BLaER1 treated with 17β-estradiol and CSF1 and Interleukin-3, amounts not matched to agents 10 nM and 100 nM (cell line): ENCODE data around the gene ZBTB33.

Source experiments
- H3K27ac ChIP-seq, 11 experiments: shearing (Covaris generic); formaldehyde crosslinking; 2 replicates each; pipeline ENCODE4 v1.8.1; 2022
- H3K27me3 ChIP-seq, 11 experiments: shearing (Covaris generic); formaldehyde crosslinking; 2 replicates each; pipeline ENCODE4 v1.8.1; 2022
- H3K36me3 ChIP-seq, 11 experiments: shearing (Covaris generic); formaldehyde crosslinking; 2 replicates each; pipeline ENCODE4 v1.8.1; 2022
- H3K4me1 ChIP-seq, 10 experiments: shearing (Covaris generic); formaldehyde crosslinking; 2 replicates each; pipeline ENCODE4 v1.8.1; 2022
- H3K4me2 ChIP-seq, 11 experiments: shearing (Covaris generic); formaldehyde crosslinking; 2 replicates each; pipeline ENCODE4 v1.8.1; 2022
- H3K4me3 ChIP-seq, 10 experiments: shearing (Covaris generic); formaldehyde crosslinking; 2 replicates each; pipeline ENCODE4 v1.8.1; 2022
- H3K9ac ChIP-seq, 11 experiments: shearing (Covaris generic); formaldehyde crosslinking; 2 replicates each; pipeline ENCODE4 v1.8.1; 2022
- H3K9me3 ChIP-seq, 11 experiments: shearing (Covaris generic); formaldehyde crosslinking; replicated peaks in 1 of 11; 2 replicates each; pipeline ENCODE4 v1.8.1; 2022
- H4K20me1 ChIP-seq, 11 experiments: shearing (Covaris generic); formaldehyde crosslinking; 2 replicates each; pipeline ENCODE4 v1.8.1; 2022
- Cebpa-rat ChIP-seq, 11 experiments: shearing (Covaris generic); IDR thresholded peaks; 2 replicates each; pipeline ENCODE4 v1.8.1; 2022

ZBTB33 gene

DNA sequence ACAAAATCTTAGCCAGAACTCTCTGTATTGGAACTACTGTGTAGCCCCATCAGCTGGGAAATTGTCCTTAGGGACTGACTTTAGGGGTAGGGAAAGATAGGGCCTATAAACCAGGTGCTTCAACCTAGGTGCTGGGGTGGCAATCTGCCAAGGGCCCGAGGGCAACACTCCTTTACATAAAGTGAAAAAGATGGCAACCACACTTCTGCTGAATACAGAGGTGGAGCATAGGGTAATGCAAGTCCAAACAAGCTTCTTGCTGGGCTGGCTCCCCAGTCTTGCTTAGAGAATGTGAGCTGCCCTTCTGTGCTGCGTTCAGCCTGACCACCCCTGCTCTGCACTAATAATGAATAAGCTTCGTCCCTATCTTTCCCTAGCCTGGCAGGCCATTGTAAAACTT lies 9.8 kb downstream of the ZBTB33 start:
- TF ChIP-seq Cebpa-rat (IDR thresholded peaks at IDR 0.05), result no peak
- H3K9me3 ChIP-seq, result no peaks in the 10 kb centered on the region
- peaks cover 0 to 18% (median 9%) of the 10 kb centered on the region in 11 experiments; a peak in 13 of 22 replicates for H3K36me3 ChIP-seq
- no peak overlapping the region for H3K9ac ChIP-seq
- H3K4me1 ChIP-seq, result peaks cover 31 to 53% (median 46%) of the 10 kb centered on the region in 10 experiments
- peaks cover 0 to 25% (median 6%) of the 10 kb centered on the region in 11 experiments; a peak in 7 of 22 replicates for H4K20me1 ChIP-seq
- peak overlapping the region in 3 of 11 experiments; percentile 3 to 85 (median 4); a peak in 3 of 22 replicates for H3K4me2 ChIP-seq
- 0 out of 22 replicates have a peak, but pooled peaks cover 0 to 4% (median 0%) of the 10 kb centered on the region in 11 experiments for H3K27me3 ChIP-seq
- no peak overlapping the region for H3K4me3 ChIP-seq
- no peak overlapping the region for H3K27ac ChIP-seq

DNA sequence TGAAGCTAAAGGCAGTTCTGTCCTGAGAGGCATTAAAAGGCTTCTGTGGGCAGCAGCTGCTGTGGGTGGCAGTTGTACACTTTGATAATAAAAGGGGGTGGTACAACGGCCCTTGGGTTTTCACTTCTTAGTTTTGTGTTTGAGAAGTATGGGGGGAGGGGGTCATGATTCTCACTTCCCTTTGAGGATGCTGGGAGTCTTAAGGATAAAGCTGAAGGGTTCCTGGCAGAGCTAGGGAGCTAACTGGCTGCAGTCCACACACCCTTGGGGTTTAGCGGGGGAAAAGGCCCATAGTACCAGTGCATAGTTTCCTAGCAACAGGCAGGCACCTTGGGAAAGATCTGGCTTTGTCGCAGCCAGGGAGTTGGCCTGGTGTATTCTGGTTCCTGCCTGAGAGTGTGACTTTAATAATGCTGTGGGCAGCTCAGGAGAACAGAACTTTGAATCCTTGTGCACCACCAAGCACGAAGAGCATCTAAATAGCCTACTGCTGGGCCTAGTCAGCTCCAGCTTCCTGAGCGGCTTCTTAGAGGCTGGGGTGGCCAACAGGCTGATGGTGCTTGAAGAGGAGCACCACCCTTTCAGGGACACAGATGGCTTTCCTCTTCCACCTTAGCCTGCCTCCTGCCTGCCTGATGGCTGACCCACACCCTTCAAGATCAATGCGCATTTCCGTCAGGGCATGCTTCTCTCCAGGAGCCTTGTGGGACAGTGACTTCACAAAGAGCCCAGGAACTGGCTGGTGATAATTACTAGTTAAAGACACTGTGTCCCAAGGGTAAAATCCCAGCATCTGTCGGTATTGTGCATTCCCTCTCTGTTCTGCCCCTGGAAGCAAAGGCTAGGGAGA lies 12.5 kb downstream of the ZBTB33 start:
- H3K9ac ChIP-seq, result peak overlapping the region in 6 of 11 experiments; percentile 25 to 53 (median 42); a peak in 7 of 22 replicates
- H3K9me3 ChIP-seq, result no peaks in the 10 kb centered on the region
- H3K4me1 ChIP-seq, result peaks cover 31 to 54% (median 46%) of the 10 kb centered on the region in 10 experiments
- H4K20me1 ChIP-seq, result peaks cover 0 to 6% (median 0%) of the 10 kb centered on the region in 11 experiments; a peak in 2 of 22 replicates
- TF ChIP-seq Cebpa-rat (IDR thresholded peaks at IDR 0.05), result no peak
- H3K36me3 ChIP-seq, result peaks cover 0 to 4% (median 0%) of the 10 kb centered on the region in 11 experiments; a peak in 2 of 22 replicates
- H3K4me3 ChIP-seq, result no peak overlapping the region
- peak overlapping the region in 10 of 11 experiments; percentile 8 to 73 (median 60); a peak in 17 of 22 replicates for H3K27ac ChIP-seq
- 0 out of 22 replicates have a peak, but pooled peaks cover 0 to 4% (median 0%) of the 10 kb centered on the region in 11 experiments for H3K27me3 ChIP-seq
- H3K4me2 ChIP-seq, result peak overlapping the region; percentile 61 to 88 (median 81)

DNA sequence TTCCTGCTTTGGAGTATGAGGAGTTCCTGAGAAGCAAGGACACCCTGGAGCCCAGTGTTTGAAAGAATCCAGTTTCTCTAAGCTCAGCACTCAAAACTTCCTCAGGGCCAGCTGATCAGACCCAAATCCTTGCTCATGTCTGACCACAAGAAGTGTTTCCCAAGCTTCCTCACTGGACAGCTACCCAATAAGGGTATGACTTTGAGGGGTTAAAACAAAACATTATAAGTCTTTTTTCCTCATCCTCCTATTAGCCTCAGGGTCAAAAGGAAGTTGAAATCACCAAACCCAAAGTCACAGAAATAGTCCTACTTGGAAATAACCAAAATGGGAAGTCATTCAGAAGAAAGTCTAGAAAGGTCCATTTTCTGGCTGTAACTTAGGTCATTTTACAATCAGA lies 13.7 kb downstream of the ZBTB33 start:
- H3K4me1 ChIP-seq, result peaks cover 31 to 61% (median 46%) of the 10 kb centered on the region in 10 experiments
- H3K36me3 ChIP-seq, result no peaks in the 10 kb centered on the region
- peaks cover 0 to 3% (median 0%) of the 10 kb centered on the region in 11 experiments; a peak in 1 of 22 replicates for H4K20me1 ChIP-seq
- no peak for TF ChIP-seq Cebpa-rat (IDR thresholded peaks at IDR 0.05)
- peak overlapping the region in 10 of 11 experiments; percentile 19 to 88 (median 80); a peak in 17 of 22 replicates for H3K4me2 ChIP-seq
- 0 out of 22 replicates have a peak, but pooled peaks cover 0 to 4% (median 0%) of the 10 kb centered on the region in 11 experiments for H3K27me3 ChIP-seq
- peak overlapping the region in 7 of 11 experiments; percentile 2 to 73 (median 39); a peak in 10 of 22 replicates for H3K27ac ChIP-seq
- H3K9ac ChIP-seq, result no peak overlapping the region; a peak in 1 of 22 replicates
- no peaks in the 10 kb centered on the region for H3K9me3 ChIP-seq
- no peak overlapping the region for H3K4me3 ChIP-seq

DNA sequence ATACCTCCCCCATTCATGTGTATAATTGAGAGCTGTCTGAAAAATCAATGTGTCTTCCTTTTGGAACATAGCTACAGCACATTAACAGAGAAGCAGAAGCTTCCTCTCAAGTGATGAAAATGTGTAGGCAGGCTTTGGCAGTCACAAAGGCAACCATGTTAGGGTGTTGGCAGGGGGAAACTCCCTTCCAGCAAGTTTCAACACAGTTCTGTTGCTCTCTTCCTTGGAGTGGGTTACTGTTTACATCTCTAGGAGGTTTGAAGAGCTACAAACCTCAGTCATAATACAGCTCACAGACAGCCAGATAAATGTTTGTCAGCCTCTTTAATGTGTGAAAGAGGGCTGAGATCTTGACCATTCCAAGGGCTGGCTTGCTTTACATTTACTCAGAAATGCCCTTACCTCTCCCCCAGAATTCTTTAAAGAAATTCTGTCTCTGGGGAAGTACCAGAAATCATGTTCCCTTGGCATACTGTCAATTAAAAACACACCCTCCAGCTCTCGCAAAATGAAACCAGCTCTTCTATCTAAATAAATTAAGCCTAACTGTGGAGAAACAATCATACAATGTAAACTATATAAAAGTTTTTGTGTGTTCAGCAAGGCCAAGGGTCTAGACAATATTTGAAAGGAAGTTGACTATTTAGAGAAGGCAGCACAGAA lies 18.9 kb downstream of the ZBTB33 start:
- Histone ChIP-seq H4K20me1 (no peaks in the 10 kb centered on the region), H3K4me2 (peak overlapping the region in 3 of 11 experiments; percentile 18 to 60 (median 39); a peak in 5 of 22 replicates), H3K4me3 (no peak overlapping the region), H3K36me3 (no peaks in the 10 kb centered on the region), H3K9ac (peak overlapping the region in 1 of 11 experiments; percentile 38; a peak in 2 of 22 replicates), H3K9me3 (no peaks in the 10 kb centered on the region), H3K27me3 (no peaks in the 10 kb centered on the region), H3K27ac (peak overlapping the region in 4 of 11 experiments; percentile 26 to 74 (median 61); a peak in 6 of 22 replicates), H3K4me1 (peaks cover 0 to 31% (median 4%) of the 10 kb centered on the region in 10 experiments; a peak in 15 of 20 replicates)
- TF ChIP-seq Cebpa-rat (IDR thresholded peaks at IDR 0.05), result no peak

DNA sequence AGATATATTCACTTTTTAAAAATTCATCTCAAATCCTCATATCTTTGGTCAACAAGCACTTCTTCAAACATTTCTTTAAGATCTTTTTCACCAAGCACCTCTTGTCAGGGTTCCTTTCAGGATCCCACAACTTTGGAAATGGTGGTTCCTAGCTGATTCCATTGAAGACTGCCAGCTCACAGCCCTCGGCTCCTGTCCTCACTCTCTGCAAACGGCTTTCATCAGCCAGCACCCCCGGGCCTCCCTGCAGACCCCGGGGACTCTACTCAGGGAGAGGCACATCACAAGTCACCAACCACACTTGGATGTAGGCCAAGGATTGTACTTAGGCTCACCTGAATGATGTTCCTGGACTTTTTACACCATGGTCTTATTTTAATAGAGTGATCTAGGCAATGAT lies 20.0 kb downstream of the ZBTB33 start:
- peaks cover 0 to 21% (median 0%) of the 10 kb centered on the region in 10 experiments; a peak in 6 of 20 replicates for H3K4me1 ChIP-seq
- H4K20me1 ChIP-seq, result no peaks in the 10 kb centered on the region
- H3K27ac ChIP-seq, result no peak overlapping the region
- H3K27me3 ChIP-seq, result no peaks in the 10 kb centered on the region
- no peaks in the 10 kb centered on the region for H3K9me3 ChIP-seq
- TF ChIP-seq Cebpa-rat (IDR thresholded peaks at IDR 0.05), result no peak
- H3K36me3 ChIP-seq, result no peaks in the 10 kb centered on the region
- no peak overlapping the region for H3K9ac ChIP-seq
- peak overlapping the region in 1 of 11 experiments; percentile 60; a peak in 1 of 22 replicates for H3K4me2 ChIP-seq
- H3K4me3 ChIP-seq, result no peak overlapping the region

DNA sequence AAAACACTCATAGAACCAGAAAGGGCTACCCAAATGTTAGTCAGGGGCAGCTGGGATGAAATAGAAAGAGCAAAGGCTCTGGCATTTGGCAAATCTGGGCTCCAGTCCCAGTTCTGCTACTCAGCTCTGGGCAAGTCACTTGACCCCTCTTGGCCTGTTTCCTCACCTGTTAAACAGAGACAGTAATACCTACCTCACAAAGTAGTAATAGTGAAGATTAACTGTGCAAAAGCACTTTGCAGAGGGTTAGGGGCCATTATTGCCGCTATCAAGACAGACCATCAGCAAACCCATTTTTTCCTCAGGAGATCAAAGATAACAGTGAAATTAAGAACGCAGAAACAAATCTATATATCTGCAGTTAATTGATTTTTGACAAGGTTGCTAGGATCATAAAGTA lies 20.6 kb downstream of the ZBTB33 start:
- H3K27ac ChIP-seq, result no peak overlapping the region
- H3K27me3 ChIP-seq, result no peaks in the 10 kb centered on the region
- H3K4me3 ChIP-seq, result no peak overlapping the region
- no peaks in the 10 kb centered on the region for H3K9me3 ChIP-seq
- no peaks in the 10 kb centered on the region for H3K36me3 ChIP-seq
- no peaks in the 10 kb centered on the region for H4K20me1 ChIP-seq
- no peak overlapping the region for H3K4me2 ChIP-seq
- peaks cover 0 to 21% (median 0%) of the 10 kb centered on the region in 10 experiments; a peak in 6 of 20 replicates for H3K4me1 ChIP-seq
- H3K9ac ChIP-seq, result no peak overlapping the region
- TF ChIP-seq Cebpa-rat (IDR thresholded peaks at IDR 0.05), result no peak

DNA sequence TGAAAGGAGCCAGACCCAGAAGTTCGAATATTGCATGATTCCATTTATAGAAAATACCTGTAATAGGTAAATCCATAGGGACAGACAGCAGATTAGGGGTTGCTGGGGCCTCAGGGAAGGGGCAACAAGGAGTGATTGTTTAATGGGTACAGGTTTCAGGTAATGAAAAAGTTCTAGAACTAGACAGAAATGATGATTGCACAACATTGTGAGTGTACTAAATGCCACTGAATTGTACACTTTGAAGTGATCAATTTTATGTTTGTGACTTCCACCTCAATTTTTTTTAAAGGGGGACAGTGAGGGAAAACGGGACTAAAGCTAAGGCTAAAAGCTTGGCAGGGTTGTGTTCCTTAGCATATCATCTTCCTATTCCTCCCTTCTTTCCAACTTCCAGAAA lies 23.5 kb downstream of the ZBTB33 start:
- Histone ChIP-seq H3K27me3 (no peaks in the 10 kb centered on the region), H3K4me1 (peaks cover 0 to 16% (median 0%) of the 10 kb centered on the region in 10 experiments; a peak in 6 of 20 replicates), H4K20me1 (no peaks in the 10 kb centered on the region), H3K9ac (no peak overlapping the region), H3K27ac (no peak overlapping the region), H3K36me3 (no peaks in the 10 kb centered on the region), H3K9me3 (no peaks in the 10 kb centered on the region), H3K4me3 (no peak overlapping the region), H3K4me2 (no peak overlapping the region)
- peak in 1 of 11 experiments; percentile 32; a peak in 1 of 22 replicates for TF ChIP-seq Cebpa-rat (IDR thresholded peaks at IDR 0.05)

DNA sequence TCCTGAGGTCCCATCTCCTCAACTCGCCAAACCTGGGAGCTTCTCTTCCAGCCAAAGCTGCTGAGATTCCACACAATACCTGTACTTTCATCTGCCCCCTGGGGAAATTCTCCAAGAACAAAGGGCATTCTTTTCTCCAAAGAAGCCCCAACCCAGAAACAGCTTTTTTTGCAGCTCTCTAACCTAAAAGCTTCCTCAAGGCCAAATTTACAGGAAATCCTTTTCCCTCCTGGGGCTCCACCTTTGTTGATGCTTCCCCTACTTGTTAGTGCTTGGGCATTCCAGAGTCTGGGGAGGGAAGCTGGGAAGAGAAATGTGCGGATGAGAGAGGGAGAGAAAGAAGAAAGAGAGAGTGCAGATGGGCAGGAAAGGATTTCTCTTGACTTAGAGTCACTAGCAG lies 24.3 kb downstream of the ZBTB33 start:
- Histone ChIP-seq H3K9ac (no peak overlapping the region), H3K4me1 (peaks cover 0 to 8% (median 0%) of the 10 kb centered on the region in 10 experiments; a peak in 5 of 20 replicates), H3K4me3 (no peak overlapping the region), H3K27me3 (no peaks in the 10 kb centered on the region), H4K20me1 (no peaks in the 10 kb centered on the region), H3K4me2 (no peak overlapping the region), H3K36me3 (no peaks in the 10 kb centered on the region), H3K9me3 (no peaks in the 10 kb centered on the region), H3K27ac (no peak overlapping the region)
- TF ChIP-seq Cebpa-rat (IDR thresholded peaks at IDR 0.05), result no peak
